ENCODE measurements around the gene PACSIN1. TPM values are rescaled to one million over a fixed set of nuclear protein-coding genes. Genes with fewer than 3 reads are reported as not detected.

The PACSIN1 gene
- total RNA-seq (2012; rRNA removed): 0.44 TPM in 1 of 2 replicates, not detected in the other

GRCh38 chr6:34465531-34466241 is at the start of gene PACSIN1:
Gene PACSIN1 (plus strand): TSS chr6:34466076. CDS start chr6:34526306, 60,230 bp downstream.
- peaks cover 44% of the 10 kb centered on the region for H3K27me3 ChIP-seq (ENCODE audit: control insufficient read depth, insufficient read depth, low read length)
- H3K4me1 ChIP-seq (ENCODE audit: control insufficient read depth, insufficient read depth, low read length): peaks cover 4% of the 10 kb centered on the region
- H3K36me3 ChIP-seq (ENCODE audit: insufficient read depth, low read length): no peaks in the 10 kb centered on the region
- peak within 1 kb of the TSS; percentile 73 for H3K4me2 ChIP-seq (ENCODE audit: low read length)
- no peak within 1 kb of the TSS for H3K9ac ChIP-seq (ENCODE audit: low read depth, low read length)
- H3K9me3 ChIP-seq (replicated peaks; ENCODE audit: low read length): no peaks in the 10 kb centered on the region
- peak within 1 kb of the TSS; percentile 60 for H3K4me3 ChIP-seq (ENCODE audit: low read length)

DNA sequence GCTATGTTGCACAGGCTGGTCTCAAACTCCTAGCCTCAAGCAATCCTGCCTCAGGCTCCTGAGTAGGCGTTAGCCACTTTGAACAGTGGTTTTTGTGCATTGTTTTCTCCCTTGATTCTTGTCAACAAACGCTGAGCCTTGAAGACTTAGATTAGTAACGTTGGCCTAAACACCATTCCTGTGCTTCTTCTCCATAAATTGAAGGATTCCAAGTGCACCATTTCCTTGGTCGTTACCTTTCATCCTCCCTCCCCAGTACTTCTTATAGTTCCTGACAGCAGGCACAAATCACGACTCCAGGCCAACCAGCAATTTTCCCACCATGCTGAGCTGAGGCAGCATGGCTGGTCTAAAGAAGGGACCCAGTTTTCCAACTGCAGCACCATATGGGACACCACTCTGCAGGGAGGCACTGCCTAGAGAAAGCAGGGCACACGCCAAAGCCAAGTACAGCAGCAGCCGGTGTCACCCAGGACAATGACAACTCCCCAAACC is 49.0 kb upstream of the PACSIN1 start:
- Histone ChIP-seq H3K9me3 (replicated peaks; ENCODE audit: low read length) (no peaks in the 10 kb centered on the region), H3K4me3 (ENCODE audit: low read length) (no peak overlapping the region), H3K27me3 (ENCODE audit: control insufficient read depth, insufficient read depth, low read length) (no peaks in the 10 kb centered on the region), H3K9ac (ENCODE audit: low read depth, low read length) (no peak overlapping the region), H3K4me2 (ENCODE audit: low read length) (no peak overlapping the region), H3K36me3 (ENCODE audit: insufficient read depth, low read length) (peaks cover 52% of the 10 kb centered on the region), H3K4me1 (ENCODE audit: control insufficient read depth, insufficient read depth, low read length) (no peaks in the 10 kb centered on the region)

GRCh38 chr6:34418367-34418766 is 47.5 kb upstream of the PACSIN1 start:
- H3K4me3 ChIP-seq (ENCODE audit: low read length): no peak overlapping the region
- H3K4me1 ChIP-seq (ENCODE audit: control insufficient read depth, insufficient read depth, low read length): peaks cover 4% of the 10 kb centered on the region
- peak overlapping the region; percentile 4 for H3K9ac ChIP-seq (ENCODE audit: low read depth, low read length)
- H3K4me2 ChIP-seq (ENCODE audit: low read length): no peak overlapping the region
- no peaks in the 10 kb centered on the region for H3K27me3 ChIP-seq (ENCODE audit: control insufficient read depth, insufficient read depth, low read length)
- H3K36me3 ChIP-seq (ENCODE audit: insufficient read depth, low read length): peaks cover 67% of the 10 kb centered on the region
- no peaks in the 10 kb centered on the region for H3K9me3 ChIP-seq (replicated peaks; ENCODE audit: low read length)

DNA sequence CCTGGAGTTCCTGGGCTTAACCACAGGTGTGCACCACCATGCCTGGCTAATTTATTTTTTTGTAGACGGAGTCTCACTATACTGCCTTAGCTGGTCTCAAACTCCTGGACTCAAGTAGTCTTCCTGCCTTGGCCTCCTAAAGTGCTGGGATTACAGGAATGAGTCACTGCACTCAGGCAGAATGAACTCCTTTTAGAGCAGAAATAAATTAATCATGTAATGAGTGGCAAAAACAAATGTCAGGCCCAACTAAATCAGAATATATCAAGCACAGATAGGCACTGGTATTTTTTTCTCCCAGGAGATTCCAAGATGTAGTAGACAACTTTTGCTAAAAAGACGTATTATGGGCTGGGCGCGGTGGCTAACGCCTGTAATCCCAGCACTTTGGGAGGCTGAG is 42.6 kb upstream of the PACSIN1 start:
- Histone ChIP-seq H3K4me1 (ENCODE audit: control insufficient read depth, insufficient read depth, low read length) (peaks cover 19% of the 10 kb centered on the region), H3K4me2 (ENCODE audit: low read length) (no peak overlapping the region), H3K9me3 (replicated peaks; ENCODE audit: low read length) (no peaks in the 10 kb centered on the region), H3K27me3 (ENCODE audit: control insufficient read depth, insufficient read depth, low read length) (no peaks in the 10 kb centered on the region), H3K36me3 (ENCODE audit: insufficient read depth, low read length) (peaks cover 59% of the 10 kb centered on the region), H3K9ac (ENCODE audit: low read depth, low read length) (peak overlapping the region; percentile 0), H3K4me3 (ENCODE audit: low read length) (no peak overlapping the region)

GRCh38 chr6:34424200-34425131 is 41.4 kb upstream of the PACSIN1 start:
- Histone ChIP-seq H3K4me1 (ENCODE audit: control insufficient read depth, insufficient read depth, low read length) (peaks cover 19% of the 10 kb centered on the region), H3K27me3 (ENCODE audit: control insufficient read depth, insufficient read depth, low read length) (no peaks in the 10 kb centered on the region), H3K9me3 (replicated peaks; ENCODE audit: low read length) (no peaks in the 10 kb centered on the region), H3K36me3 (ENCODE audit: insufficient read depth, low read length) (peaks cover 52% of the 10 kb centered on the region), H3K4me2 (ENCODE audit: low read length) (peak overlapping the region; percentile 89), H3K9ac (ENCODE audit: low read depth, low read length) (peak overlapping the region; percentile 98), H3K4me3 (ENCODE audit: low read length) (peak overlapping the region; percentile 100)

- peaks cover 19% of the 10 kb centered on the region for H3K4me1 ChIP-seq (ENCODE audit: control insufficient read depth, insufficient read depth, low read length)
- peak overlapping the region; percentile 89 for H3K4me2 ChIP-seq (ENCODE audit: low read length)
- peak overlapping the region; percentile 100 for H3K4me3 ChIP-seq (ENCODE audit: low read length)
- no peaks in the 10 kb centered on the region for H3K27me3 ChIP-seq (ENCODE audit: control insufficient read depth, insufficient read depth, low read length)
- peak overlapping the region; percentile 98 for H3K9ac ChIP-seq (ENCODE audit: low read depth, low read length)
- no peaks in the 10 kb centered on the region for H3K9me3 ChIP-seq (replicated peaks; ENCODE audit: low read length)
- peaks cover 46% of the 10 kb centered on the region for H3K36me3 ChIP-seq (ENCODE audit: insufficient read depth, low read length)
Observed at GRCh38 chr6:34425132-34425497, 40.8 kb upstream of the PACSIN1 start.

GRCh38 chr6:34425498-34426410 is 40.1 kb upstream of the PACSIN1 start, which contains the start of gene RPS10:
Gene RPS10 (minus strand): TSS chr6:34426069. CDS start chr6:34425221, 848 bp downstream.
- Histone ChIP-seq H3K4me2 (ENCODE audit: low read length) (peak within 1 kb of the TSS; percentile 89), H3K4me3 (ENCODE audit: low read length) (peak within 1 kb of the TSS; percentile 100), H3K27me3 (ENCODE audit: control insufficient read depth, insufficient read depth, low read length) (no peaks in the 10 kb centered on the region), H3K9me3 (replicated peaks; ENCODE audit: low read length) (no peaks in the 10 kb centered on the region), H3K36me3 (ENCODE audit: insufficient read depth, low read length) (peaks cover 40% of the 10 kb centered on the region), H3K9ac (ENCODE audit: low read depth, low read length) (peak within 1 kb of the TSS; percentile 98), H3K4me1 (ENCODE audit: control insufficient read depth, insufficient read depth, low read length) (peaks cover 19% of the 10 kb centered on the region)

GRCh38 chr6:34435916-34436315 is 30.0 kb upstream of the PACSIN1 start:
- no peaks in the 10 kb centered on the region for H3K9me3 ChIP-seq (replicated peaks; ENCODE audit: low read length)
- H3K27me3 ChIP-seq (ENCODE audit: control insufficient read depth, insufficient read depth, low read length): peaks cover 6% of the 10 kb centered on the region
- no peaks in the 10 kb centered on the region for H3K4me1 ChIP-seq (ENCODE audit: control insufficient read depth, insufficient read depth, low read length)
- no peaks in the 10 kb centered on the region for H3K36me3 ChIP-seq (ENCODE audit: insufficient read depth, low read length)
- H3K4me3 ChIP-seq (ENCODE audit: low read length): no peak overlapping the region
- no peak overlapping the region for H3K4me2 ChIP-seq (ENCODE audit: low read length)
- no peak overlapping the region for H3K9ac ChIP-seq (ENCODE audit: low read depth, low read length)

- H3K4me3 ChIP-seq (ENCODE audit: low read length): no peak overlapping the region
- no peak overlapping the region for H3K4me2 ChIP-seq (ENCODE audit: low read length)
- H3K27me3 ChIP-seq (ENCODE audit: control insufficient read depth, insufficient read depth, low read length): peaks cover 6% of the 10 kb centered on the region
- no peaks in the 10 kb centered on the region for H3K4me1 ChIP-seq (ENCODE audit: control insufficient read depth, insufficient read depth, low read length)
- no peaks in the 10 kb centered on the region for H3K9me3 ChIP-seq (replicated peaks; ENCODE audit: low read length)
- no peaks in the 10 kb centered on the region for H3K36me3 ChIP-seq (ENCODE audit: insufficient read depth, low read length)
- H3K9ac ChIP-seq (ENCODE audit: low read depth, low read length): no peak overlapping the region
Observed at GRCh38 chr6:34436803-34437643, 28.9 kb upstream of the PACSIN1 start.

- H3K4me2 ChIP-seq (ENCODE audit: low read length): no peak overlapping the region
- no peak overlapping the region for H3K4me3 ChIP-seq (ENCODE audit: low read length)
- H3K9ac ChIP-seq (ENCODE audit: low read depth, low read length): no peak overlapping the region
- no peaks in the 10 kb centered on the region for H3K4me1 ChIP-seq (ENCODE audit: control insufficient read depth, insufficient read depth, low read length)
- H3K9me3 ChIP-seq (replicated peaks; ENCODE audit: low read length): no peaks in the 10 kb centered on the region
- peaks cover 6% of the 10 kb centered on the region for H3K27me3 ChIP-seq (ENCODE audit: control insufficient read depth, insufficient read depth, low read length)
- H3K36me3 ChIP-seq (ENCODE audit: insufficient read depth, low read length): no peaks in the 10 kb centered on the region
Observed at GRCh38 chr6:34437644-34437970, 28.3 kb upstream of the PACSIN1 start.
